IPS DF 19.7 (cell line): ENCODE data around the gene RASA1.

Experiments used
- DNase-seq: peaks from one replicate; pipeline ENCODE4 v3.0.0-alpha.2; 2013; ENCODE audit warnings: low read depth, low spot score

The RASA1 gene

GRCh38 chr5:87361031-87361445 lies 93.4 kb downstream of the RASA1 start:
- no peak for DNase-seq

GRCh38 chr5:87361536-87362213 lies 94.0 kb downstream of the RASA1 start:
- no peak for DNase-seq

GRCh38 chr5:87367243-87367642 lies 99.6 kb downstream of the RASA1 start:
- DNase-seq: no peak

- DNase-seq: no peak
Observed at GRCh38 chr5:87368601-87369000, 100.9 kb downstream of the RASA1 start.

GRCh38 chr5:87369431-87369830 lies 101.7 kb downstream of the RASA1 start:
- DNase-seq: no peak

- DNase-seq: no peak
Observed at GRCh38 chr5:87372705-87373104, 105.0 kb downstream of the RASA1 start.

- no peak for DNase-seq
Observed at GRCh38 chr5:87382224-87382623, 114.5 kb downstream of the RASA1 start.

- DNase-seq: no peak
Observed at GRCh38 chr5:87383216-87383615, 115.5 kb downstream of the RASA1 start.

GRCh38 chr5:87385802-87386201 lies 118.1 kb downstream of the RASA1 start:
- DNase-seq: no peak

GRCh38 chr5:87388129-87388528 lies 120.4 kb downstream of the RASA1 start:
- DNase-seq: no peak

- DNase-seq: no peak
Observed at GRCh38 chr5:87389296-87390034, 121.8 kb downstream of the RASA1 start.

GRCh38 chr5:87390075-87390474 lies 122.4 kb downstream of the RASA1 start:
- no peak for DNase-seq

GRCh38 chr5:87390576-87391199 lies 123.0 kb downstream of the RASA1 start:
- DNase-seq: no peak

- no peak for DNase-seq
Observed at GRCh38 chr5:87392170-87392569, 124.5 kb downstream of the RASA1 start.

GRCh38 chr5:87392801-87393200 lies 125.1 kb downstream of the RASA1 start:
- DNase-seq: no peak

- no peak for DNase-seq
Observed at GRCh38 chr5:87393331-87393730, 125.6 kb downstream of the RASA1 start.

GRCh38 chr5:87394411-87395165 lies 126.9 kb downstream of the RASA1 start:
- DNase-seq: no peak

- DNase-seq: no peak
Observed at GRCh38 chr5:87398981-87399614, 131.4 kb downstream of the RASA1 start.

GRCh38 chr5:87399720-87400119 lies 132.0 kb downstream of the RASA1 start:
- no peak for DNase-seq

GRCh38 chr5:87400305-87400899 lies 132.7 kb downstream of the RASA1 start:
- no peak for DNase-seq

GRCh38 chr5:87401626-87402025 lies 133.9 kb downstream of the RASA1 start:
- DNase-seq: no peak
